GM19043 (cell line): ENCODE data around the gene KCNQ5.
"Not testable (repeated sequence)": the region's sequence is repeated elsewhere in the genome, so short reads cannot be mapped to it uniquely, and the experiment has no call there.

Source experiments
- ATAC-seq: cut with Tn5 transposase; IDR thresholded peaks from one replicate; pipeline ENCODE4 v1.9.1; 2021; ENCODE audit warnings: low read depth; ENCODE audit not compliant: unreplicated experiment

KCNQ5 gene

GRCh38 chr6:72621291-72622093, at the start of gene KCNQ5:
KCNQ5 (plus strand) TSS chr6:72622064.
- peak; percentile 18 for ATAC-seq

GRCh38 chr6:72579865-72580264, 42.0 kb upstream of the KCNQ5 start:
- ATAC-seq: peak; percentile 78

DNA sequence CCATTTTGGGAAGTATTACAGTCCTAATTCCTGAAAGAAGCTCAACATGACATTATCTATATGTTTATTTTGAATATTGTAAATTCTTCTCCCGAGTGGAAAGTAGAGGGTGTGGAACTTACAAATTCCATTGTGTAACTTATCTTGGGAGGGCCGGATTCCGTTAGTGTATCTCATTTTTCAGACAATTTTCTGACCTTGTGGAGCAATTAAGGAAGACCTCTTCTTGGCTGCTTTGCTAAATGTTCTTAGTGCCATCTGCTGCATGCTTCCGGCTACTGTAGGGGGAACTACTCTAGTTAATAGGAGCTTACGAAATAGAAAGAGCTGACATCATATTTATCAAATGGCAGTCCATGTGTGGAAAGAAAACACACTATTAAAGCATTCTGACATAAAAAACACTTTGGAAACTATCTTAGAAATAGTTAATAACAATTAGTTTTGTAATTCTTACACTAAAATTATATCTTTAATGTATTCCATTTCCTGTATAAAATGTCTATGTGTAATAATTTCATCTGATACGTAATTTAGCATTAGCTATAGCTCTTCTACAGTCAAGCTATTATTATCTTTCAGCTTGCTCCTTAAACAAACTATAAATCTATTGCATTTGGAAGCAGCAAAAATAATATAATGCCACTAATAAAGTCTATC, 41.5 kb upstream of the KCNQ5 start:
- peak; percentile 71 for ATAC-seq

DNA sequence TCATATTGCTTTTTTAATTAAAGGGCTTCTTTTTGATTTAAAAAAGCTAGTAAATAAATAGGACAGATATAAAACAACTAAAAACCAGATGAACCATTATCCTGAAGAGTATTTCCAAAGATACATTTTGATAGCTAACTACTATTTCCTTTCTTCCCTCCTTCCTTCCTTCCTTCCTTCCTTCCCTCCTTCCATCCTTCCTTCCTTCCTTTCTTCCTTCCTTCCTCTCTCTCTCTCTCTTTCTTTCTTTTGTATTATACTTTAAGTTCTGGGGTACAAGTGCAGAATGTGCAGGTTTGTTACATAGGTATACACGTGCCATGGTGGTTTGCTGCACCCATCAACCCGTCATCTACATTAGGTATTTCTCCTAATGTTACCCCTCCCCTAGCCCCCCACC, 40.9 kb upstream of the KCNQ5 start:
- ATAC-seq: not testable (repeated sequence)

- no peak for ATAC-seq
Measured at GRCh38 chr6:72588155-72588554, 33.7 kb upstream of the KCNQ5 start.

DNA sequence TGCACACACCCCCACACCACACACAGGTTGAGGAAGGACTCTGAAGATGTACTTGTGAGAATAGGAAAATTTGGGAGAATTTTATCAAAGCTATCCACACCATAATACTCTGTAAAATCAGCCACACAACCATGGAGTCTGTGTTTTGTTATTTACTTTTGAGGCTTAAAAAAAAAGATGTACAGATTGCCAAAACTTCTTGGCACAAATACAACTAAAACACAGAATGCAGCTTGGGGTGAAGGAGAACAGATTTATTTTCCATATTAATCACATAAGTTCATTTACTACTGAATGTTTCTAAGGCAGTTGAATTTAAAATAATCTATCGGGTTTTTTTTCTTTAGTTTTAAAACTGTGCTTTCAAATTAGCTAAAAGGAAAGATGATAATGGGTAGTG, 32.8 kb upstream of the KCNQ5 start:
- no peak for ATAC-seq

GRCh38 chr6:72595812-72596211, 26.1 kb upstream of the KCNQ5 start:
- peak; percentile 68 for ATAC-seq

GRCh38 chr6:72616406-72617015, 5.4 kb upstream of the KCNQ5 start:
- ATAC-seq: no peak

DNA sequence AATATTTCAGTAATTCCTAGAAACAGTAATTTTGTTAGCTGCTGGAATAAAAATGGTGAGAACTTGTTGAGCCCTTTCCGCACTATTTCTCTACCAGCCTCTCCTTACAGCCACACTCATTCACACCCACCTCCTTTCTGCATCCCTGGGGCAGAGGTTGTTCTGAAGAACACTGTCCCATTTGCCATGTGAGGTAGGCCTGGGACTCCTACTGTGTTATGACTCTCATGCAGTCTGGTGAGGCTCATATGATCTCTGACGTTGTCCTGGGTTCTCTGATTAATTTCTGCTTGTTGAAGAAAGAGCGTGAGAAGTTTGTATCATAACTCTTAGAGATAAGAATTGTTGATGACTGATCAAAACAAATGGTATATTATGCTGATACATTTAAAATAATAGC, 4.1 kb upstream of the KCNQ5 start:
- no peak for ATAC-seq

DNA sequence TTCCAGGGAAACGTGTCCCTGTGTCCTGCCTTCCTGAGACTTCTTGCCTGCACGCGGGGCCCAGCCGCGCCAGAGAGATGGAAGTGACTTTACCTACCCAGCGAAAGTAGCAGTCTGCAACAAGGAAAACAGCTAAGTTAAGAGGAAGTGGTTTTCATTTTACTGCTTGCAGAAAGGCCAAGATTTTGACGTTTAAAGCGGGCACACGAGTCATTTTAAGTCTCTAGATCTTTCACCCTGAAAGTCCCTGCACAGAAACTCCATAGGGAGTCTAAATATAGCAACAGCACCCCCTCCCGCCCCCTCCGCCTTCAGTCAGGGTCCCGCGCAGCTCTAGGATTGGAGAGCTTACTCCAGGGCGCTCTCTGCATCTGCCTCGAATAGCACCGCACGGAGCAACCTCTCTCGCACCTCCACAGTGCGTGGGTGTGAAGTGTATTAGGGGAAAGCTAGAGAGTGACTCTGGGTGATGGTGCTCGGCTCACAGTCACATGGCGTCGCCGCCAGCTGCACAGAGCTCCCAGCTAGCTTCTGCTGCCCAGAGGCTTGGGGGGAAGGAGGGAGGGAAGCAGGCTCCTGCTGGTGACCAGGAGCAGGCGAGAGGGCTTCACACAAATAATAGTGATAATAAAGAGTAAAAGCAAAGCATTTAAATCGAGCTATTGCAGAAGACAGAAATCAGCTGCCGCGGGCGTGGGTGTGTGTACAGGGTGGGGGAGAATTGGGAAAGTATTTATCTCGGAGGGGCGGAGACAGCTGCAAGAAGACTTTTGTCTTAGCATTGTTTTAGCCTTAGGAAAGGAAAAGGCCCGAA, 1.8 kb upstream of the KCNQ5 start:
- peak; percentile 44 for ATAC-seq

DNA sequence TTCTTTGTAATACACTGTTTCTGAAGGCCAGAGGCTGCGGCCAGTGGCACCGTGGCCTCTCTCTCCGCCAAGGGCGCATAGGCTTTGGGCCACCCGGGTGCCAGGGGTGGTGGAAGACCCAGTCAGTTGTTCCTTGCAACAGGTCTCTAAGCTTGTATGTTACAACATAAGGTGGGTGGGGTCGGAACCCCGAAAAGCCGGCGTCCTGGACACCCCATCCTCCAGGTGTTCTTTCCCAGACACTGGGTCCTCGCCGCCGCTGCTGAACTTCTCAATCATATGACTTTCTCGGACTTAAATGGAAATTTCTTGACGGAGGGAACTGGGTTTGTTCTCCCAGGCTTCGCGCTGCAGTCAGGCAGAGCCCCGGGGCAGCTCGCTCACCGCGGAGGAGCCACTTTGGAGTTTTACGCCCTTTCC, 983 bp upstream of the KCNQ5 start:
- no peak for ATAC-seq

- peak; percentile 16 for ATAC-seq
Measured at GRCh38 chr6:72622094-72622940, 453 bp downstream of the KCNQ5 start.

DNA sequence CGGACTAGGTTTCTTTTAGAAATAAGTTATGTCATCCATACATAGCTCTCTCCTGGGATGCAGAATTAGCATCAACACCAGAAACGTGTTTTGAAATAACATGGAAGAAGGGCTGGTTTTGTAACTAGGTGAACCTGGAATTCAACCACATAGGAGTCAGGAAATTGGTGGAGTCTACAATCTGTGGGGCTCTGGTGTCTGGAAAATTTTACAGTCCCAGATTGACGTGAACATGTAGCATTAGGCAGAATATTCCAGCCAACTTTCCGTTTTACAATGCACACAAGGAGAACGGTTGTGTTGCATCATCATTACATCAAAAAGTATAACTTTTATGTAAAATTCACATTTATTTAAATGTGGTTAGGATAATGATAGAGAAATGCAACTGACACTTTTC, 1.9 kb downstream of the KCNQ5 start:
- ATAC-seq: no peak

GRCh38 chr6:72624557-72625160, 2.8 kb downstream of the KCNQ5 start:
- ATAC-seq: no peak

DNA sequence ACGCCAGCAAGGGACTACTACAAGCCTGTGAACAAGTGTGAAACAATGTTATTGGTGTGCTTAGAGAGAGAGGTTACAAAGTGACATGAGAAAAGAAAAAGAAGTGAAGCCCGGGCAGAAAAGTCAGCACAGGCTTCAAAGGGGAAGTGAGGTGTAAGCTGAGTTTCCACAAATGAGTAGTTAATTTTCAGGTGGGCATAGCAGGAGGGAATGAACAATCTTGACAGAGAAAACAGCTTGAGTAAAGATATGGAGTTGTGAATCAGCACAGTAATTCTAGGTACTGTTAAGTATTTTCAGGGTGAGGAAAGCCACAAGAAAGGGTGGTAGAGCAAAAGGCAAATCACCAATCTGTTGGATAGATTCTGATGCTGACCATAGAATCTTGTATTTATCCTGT, 4.3 kb downstream of the KCNQ5 start:
- peak; percentile 35 for ATAC-seq

- no peak for ATAC-seq
Measured at GRCh38 chr6:72627539-72627938, 5.7 kb downstream of the KCNQ5 start.

- ATAC-seq: no peak
Measured at GRCh38 chr6:72631480-72631879, 9.6 kb downstream of the KCNQ5 start.

DNA sequence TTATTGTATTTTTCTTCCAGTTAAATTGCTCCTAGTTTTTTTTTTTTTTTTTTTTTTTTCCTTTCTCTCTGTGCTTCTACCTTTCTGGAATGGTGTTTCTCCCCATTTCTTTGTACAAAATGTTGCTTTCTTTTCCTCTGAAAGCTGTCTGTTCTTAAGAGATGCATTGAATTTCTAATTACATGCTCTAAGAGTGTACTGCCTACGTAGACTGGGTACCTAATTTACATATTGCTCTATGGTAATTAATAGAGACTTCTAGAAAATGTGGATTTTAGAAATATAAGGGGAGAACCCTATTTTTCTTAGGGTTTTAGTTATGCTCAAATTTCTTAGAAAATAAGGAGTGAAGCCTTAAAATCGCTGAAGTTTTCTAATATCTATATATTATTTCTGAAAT, 13.8 kb downstream of the KCNQ5 start:
- ATAC-seq: no peak

DNA sequence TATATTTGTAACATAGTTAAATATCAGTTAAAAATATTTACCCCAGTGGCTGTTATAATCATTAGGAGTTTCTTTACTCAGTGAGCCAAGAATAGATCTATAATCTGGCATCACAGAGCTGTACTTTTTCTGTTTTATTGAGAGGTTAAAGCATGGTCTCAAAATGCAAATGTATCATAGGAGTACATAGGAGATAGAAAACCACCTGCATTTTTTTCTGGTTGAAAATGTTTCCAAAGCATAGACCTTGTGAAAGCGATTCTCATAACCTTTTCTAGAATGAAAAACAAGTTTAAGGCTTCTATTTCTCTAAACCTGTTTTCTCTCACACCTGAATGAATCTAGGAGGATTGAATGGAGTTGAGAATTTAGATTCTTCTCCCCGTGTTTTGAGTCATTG, 14.4 kb downstream of the KCNQ5 start:
- ATAC-seq: peak; percentile 93

DNA sequence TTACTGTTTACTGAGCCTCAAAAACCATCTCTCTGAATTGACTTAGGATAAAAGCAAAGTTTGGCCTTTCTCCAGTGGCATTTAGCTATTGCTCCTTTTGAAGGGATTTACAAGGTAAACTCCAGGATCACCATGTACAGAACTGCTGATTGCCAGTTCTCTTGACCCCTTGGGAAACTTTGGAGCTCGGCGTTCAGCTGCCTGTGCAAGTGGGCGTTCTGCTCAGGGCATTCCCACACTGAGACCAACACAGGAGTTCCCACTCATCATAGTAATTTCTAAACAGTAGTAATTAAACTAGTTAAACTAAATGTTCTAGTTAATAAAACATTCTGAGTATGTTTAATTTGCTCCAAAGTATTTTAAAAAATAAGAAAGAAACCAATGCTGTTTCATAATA, 14.9 kb downstream of the KCNQ5 start:
- no peak for ATAC-seq
